GM12892 (cell line): ENCODE results near the gene APMAP.
"Not testable (repeated sequence)": the region's sequence is repeated elsewhere in the genome, so short reads cannot be mapped to it uniquely, and the experiment has no call there.

Experiments
- DNase-seq: peaks from one replicate; pipeline ENCODE4 v3.0.0; 2011; ENCODE audit not compliant: insufficient read length
- FAIRE-seq: peaks from 2 replicates; lab custom pipeline; 2011; peaks lifted over from hg19 to GRCh38; lab: Jason Lieb, UNC
- POLR2A ChIP-seq: IDR thresholded peaks from 2 replicates; pipeline ENCODE4 v1.6.1; 2011; ENCODE audit warnings: low read depth, low read length, control low read depth
- POLR2AphosphoS5 ChIP-seq: IDR thresholded peaks from 2 replicates; pipeline ENCODE4 v1.6.1; 2011; ENCODE audit warnings: low read depth, low read length, control low read depth
- TAF1 ChIP-seq: IDR thresholded peaks from 2 replicates; pipeline ENCODE4 v1.6.1; 2011; ENCODE audit warnings: low read depth, mild to moderate bottlenecking, control low read depth, low read length, borderline replicate concordance

APMAP gene

DNA sequence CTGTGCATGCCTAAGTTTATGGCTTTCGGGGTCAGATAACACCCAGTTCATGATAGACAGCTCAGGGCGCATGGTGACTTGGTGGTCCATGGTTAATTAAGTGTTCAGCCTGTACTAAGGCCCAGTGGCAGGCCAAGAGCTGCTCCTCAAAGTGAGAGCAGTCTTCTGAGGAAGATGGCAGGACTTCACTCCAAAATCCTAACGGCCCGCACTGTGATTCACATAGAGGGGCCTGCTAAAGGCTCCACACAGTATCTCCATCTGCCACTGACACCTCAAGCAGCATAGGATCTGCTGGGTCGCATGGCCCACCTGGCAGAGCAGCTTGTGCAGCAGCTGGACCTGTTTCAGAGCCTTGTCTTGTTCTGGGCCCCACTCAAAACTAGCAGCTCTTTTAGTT is 54.1 kb downstream of the APMAP start:
- TF ChIP-seq POLR2A = no peak
- no peak for TF ChIP-seq TAF1
- TF ChIP-seq POLR2AphosphoS5 = no peak
- FAIRE-seq = no peak
- DNase-seq = no peak

DNA sequence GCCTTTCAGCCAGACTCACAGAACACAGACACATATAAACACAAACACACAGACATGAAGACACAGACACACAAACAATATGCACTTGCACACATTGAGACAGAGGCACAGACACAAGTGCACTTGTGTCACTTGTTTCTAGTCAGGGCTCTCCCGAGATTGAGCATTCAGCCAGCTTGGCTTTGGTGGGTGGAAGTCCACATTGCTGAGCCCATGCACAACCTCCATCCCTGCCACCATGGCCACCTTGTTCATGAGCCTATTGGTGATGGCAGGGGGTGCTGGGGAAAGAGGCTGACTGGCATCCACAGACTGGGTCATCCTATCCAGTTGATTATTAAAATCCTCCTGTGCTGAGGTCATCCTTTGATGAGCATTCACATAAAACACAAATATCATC is 55.0 kb downstream of the APMAP start:
- no peak for TF ChIP-seq TAF1
- no peak for TF ChIP-seq POLR2A
- TF ChIP-seq POLR2AphosphoS5 = no peak
- no peak for DNase-seq
- FAIRE-seq = no peak

DNA sequence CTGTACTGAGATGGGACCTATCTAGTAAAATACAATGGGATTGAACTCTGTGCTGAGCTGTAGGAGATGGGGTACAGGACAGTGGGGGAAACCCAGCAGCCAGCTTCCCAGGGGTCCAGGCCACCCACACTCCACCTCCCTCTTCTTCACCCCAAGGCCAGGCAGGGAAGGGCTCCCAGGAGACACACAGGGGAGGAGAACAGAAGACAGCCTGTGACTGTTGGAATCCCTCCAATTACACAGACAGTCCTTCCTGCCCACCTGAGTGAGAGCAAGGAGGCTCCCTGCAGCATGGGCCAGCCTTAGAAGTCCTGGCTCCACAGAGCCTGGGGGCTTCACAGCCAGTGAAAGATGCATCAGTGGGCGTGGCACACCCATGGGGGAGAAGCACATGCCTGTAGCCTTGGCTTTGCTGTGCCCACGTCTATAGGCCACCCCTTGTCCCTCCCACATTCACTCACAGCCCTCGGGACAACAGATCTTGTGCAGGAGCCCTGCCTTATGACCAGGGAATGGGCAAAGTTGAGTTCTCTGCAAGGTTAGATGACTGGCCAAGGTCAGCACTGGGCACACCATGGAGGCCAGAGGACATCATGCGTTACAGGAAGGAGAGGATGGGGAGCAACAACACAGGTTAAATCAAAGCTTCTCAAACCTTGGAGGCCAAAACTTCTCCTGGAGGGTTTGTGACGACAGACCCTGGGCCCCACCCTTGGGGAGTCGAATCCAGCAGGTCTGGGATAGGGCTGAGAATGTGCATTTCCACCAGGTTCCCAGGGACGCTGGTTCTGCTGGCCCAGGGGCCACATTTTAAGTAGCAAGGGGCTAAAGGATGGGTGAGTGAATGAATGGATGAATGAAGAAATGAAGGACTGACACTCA is 55.8 kb downstream of the APMAP start:
- DNase-seq (no peak), FAIRE-seq (no peak)
- TF ChIP-seq POLR2AphosphoS5 = no peak
- no peak for TF ChIP-seq TAF1
- no peak for TF ChIP-seq POLR2A

DNA sequence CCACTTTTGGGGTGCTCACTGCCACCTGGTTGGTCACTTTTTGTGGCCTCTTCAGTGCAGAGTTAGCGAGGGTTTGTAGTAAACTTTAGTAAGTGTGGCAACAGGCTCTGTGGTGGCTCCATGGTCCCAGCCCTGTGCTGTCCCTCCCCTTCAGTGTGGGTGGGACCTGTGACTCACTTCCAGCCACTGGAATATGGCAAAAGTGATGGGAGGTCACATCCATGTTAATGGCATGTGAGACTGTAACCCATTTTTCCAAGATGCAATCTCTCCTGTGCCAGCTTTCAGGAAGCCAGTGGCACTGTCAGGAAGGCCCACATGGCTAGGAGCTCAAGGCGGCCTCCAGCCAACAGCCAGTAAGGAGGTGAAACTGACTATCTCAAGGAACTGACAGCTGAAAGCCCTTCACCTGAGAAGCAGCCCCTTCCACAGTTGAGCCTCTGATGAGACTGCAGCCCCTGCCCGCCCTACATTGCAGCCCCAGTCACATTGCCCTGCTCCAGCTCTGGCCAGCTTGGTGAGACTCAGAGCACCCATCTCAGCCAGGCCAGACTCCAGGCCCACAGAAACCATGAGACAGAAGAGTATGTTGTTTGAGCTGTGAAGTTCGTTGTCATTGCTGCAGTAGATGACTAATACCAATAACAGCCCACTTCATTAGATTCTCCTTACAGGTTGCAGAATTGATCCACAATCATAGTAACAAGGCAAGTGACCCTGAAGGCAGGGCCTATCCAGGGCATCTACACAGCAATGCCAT is 56.6 kb downstream of the APMAP start:
- FAIRE-seq (no peak), DNase-seq (no peak)
- TF ChIP-seq TAF1 (no peak), POLR2A (no peak), POLR2AphosphoS5 (no peak)

DNA sequence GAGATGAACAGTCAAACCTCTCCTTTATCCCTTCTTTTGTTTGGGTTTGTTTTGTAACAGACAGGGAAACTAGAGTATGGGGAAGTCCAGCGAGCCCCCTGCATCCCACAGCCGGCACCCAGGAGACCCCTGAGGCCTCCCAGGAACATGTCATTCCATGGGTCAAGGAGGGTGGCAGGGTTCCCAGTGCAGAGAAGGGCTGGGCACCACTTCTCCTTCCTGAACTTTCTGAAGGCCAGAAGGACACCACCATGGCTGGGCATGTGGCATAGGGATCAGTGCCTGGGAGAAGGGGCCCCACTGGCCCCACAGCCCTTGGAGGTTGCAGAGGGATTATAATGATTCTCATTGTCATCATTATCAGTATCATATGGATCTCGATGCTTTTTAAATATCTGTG is 57.4 kb downstream of the APMAP start:
- FAIRE-seq (no peak), DNase-seq (no peak)
- no peak for TF ChIP-seq POLR2AphosphoS5
- no peak for TF ChIP-seq TAF1
- no peak for TF ChIP-seq POLR2A

DNA sequence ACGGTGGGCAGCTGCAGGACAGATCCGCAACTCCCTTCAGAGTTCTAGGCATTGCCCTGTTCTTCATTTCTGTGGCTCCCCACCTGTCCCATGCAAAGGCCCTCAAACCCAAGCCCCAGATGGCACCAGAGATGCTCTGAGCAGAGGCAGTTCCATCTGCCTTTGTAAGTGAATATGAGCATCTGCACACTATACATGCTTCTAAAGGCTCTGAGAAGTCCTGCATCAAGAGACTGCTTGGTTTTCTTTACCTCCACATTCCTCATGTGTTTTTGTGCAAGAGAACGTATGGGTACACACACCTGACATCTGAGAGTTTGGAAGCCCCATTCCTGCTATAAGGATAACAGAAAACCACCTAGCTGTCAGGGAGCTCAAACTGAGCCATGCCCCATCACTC is 57.8 kb downstream of the APMAP start:
- DNase-seq (no peak), FAIRE-seq (no peak)
- TF ChIP-seq TAF1 = no peak
- TF ChIP-seq POLR2AphosphoS5 = no peak
- no peak for TF ChIP-seq POLR2A

DNA sequence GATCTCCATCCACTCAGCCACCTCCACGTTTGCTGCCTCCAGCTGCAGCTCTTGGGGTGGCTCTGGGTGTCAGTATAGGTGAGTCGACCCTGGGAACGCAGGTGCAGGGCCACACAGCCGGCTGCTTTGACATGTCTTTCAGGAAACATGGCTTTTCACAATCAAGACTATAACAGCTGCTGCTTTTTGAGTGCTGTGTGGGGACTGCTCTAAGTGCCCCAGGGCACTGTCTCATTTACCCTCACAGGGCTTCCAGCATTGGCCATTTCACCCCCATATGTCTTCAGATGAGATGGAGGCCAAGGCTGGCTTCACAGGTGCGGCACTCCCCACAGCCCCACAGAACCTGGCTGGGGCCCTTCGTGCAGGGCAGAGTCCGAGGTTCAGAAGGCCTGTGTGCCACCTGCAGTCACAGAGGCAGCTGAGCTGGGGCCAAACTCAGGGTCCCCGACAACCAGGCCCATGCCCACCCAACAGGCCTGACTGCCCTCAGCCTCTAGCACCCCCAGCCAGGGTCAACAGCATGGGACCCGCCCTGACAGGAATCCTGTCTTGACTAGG is 58.4 kb downstream of the APMAP start:
- FAIRE-seq = no peak
- DNase-seq = no peak
- TF ChIP-seq POLR2A = no peak
- TF ChIP-seq POLR2AphosphoS5 = no peak
- TF ChIP-seq TAF1 = no peak

DNA sequence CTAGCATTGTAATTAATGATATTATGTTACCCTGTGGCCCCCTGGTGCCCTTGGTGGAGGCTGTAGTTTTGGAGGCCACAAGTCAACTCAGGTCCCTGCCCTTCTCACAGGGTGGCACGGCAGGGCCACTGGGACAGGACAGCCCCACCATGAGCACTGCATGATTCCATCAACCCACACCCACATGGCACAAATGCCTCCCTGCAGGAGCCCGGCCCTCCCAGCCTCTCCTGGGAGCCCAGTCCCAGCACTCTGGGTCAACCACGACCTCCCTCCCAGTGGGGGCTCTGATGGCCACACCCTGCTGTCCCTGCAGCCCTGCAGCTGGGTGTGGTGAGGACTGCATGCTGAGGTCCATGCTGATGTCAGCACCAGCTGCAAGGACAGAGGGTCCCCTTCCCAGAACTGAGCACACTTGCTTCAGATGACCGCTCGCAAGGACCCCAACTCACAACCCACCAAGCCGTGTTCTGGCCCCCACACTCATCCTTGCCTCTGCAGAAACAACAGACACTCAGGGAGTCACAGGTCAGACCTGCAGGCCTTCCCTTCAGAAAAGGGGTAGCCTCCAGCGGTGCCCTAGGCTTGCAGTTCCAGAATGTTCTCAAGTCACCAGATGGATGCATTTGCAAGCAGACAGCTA is 59.2 kb downstream of the APMAP start:
- FAIRE-seq (no peak), DNase-seq (no peak)
- TF ChIP-seq POLR2AphosphoS5 (no peak), POLR2A (no peak), TAF1 (no peak)

DNA sequence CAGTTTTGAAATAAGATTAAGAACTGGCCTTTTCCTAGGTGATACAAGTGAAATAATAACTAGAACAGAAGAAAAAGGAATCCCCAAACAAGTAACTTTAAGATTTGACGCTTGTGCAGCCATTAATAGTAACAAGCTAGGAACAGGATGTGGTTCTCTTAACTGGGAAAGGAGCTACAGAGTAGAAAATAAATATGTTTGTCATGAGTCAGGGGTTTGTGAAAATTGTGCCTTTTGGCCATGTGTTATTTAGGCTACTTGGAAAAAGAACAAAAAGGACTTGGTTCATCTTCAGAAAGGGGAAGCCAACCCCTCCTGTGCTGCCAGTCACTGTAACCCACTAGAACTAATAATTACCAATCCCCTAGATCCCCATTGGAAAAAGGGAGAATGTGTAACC is 60.7 kb downstream of the APMAP start:
- not testable (repeated sequence) for FAIRE-seq, DNase-seq

DNA sequence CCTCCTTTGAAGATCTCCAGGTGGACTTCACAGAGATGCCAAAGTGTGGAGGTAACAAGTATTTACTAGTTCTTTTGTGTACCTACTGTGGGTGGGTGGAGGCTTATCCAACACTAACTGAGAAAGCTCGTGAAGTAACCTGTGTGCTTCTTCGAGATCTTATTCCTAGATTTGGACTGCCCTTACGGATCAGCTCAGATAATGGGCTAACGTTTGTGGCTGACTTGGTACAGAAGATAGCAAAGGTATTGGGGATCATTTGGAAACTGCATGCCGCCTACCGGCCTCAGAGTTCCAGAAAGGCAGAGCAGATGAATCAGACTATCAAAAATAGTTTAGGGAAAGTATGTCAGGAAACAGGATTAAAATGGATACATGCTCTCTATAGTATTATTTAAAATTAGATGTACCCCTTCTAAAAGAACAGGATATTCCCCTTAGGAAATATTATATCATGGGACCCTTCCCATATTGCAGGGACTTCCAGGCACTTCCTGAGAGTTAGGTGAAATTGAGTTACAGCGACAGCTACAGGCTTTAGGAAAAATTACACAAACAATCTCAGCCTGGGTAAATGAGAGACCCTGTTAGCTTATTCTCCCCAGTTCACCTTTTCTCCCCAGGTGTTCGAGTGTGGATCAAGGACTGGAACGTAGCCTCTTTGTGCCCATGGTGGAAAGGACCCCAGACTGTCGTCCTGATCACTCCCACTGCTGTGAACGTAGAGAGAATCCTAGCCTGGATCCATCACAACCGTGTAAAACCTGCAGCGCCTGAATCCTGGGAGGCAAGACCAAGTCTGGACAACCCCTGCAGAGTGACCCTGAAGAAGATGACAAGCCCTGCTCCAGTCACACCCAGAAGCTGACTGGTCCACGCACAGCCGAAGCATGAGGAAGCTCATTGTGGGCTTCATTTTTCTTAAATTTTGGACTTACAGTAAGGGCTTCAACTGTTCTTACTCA is 61.5 kb downstream of the APMAP start:
- not testable (repeated sequence) for FAIRE-seq, DNase-seq

DNA sequence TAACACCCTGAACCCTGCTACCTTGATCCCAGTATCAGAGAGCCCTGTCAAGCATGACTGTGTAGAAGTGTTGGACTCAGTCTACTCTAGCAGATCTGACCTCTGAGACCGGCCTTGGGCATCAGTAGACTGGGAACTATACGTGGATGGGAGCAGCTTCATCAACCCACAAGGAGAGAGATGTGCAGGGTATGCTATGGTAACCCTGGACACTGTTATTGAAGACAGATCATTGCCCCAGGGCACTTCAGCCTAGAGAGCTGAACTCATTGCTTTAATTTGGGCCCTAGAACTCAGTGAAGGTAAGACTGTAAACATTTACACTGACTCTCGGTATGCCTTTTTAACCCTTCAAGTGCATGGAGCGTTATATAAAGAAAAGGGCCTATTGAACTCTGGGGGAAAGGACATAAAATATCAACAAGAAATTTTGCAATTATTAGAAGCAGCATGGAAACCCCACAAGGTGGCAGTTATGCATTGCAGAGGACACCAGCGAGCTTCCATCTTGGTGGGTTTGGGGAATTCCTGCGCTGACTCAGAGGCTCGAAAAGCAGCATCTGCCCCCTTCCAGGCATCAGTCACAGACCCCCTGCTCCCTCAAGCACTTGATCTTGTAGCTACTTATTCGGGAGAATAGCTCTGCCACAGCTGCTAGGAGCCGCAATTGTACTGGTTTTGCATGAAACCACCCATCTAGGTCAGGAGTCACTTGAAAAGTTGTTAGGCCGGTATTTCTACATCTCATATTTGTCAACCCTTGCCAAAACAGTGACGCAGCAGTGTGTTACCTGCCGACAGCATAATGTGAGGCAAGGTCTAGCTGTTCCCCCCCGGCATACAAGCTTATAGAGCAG is 62.5 kb downstream of the APMAP start:
- not testable (repeated sequence) for FAIRE-seq, DNase-seq

DNA sequence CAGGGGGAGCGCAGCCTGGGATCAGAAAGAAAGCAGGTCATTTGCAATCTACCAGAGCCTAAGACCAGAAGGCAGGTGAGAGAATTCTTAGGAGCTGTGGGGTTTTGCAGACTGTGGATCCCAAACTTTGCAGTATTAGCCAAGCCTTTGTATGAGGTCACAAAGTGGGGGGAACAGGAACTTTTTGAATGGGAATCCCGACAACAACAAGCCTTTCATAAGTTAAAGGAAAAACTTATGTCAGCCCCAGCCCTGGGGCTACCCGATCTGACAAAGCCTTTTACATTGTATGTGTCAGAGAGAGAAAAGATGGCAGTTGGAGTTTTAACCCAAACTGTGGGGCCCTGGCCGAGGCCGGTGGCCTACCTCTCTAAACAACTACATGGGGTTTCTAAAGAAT is 63.3 kb downstream of the APMAP start:
- FAIRE-seq, DNase-seq: not testable (repeated sequence)

DNA sequence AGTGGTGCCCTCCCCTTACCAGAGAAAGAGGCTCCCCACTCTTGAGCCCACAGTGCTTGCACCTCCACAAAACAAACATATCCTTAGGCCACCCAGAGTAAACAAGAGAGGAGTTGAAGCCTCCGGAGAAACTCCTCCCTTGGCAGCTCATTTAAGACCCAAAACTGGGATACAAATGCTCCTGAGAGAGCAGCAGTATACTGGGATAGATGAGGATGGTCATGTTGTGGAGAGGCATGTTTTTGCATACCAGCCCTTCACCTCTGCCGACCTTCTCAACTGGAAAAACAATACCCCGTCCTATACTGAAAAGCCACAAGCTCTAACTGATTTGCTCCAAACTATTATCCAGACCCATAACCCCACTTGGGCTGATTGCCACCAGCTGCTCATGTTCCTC is 71.8 kb downstream of the APMAP start:
- FAIRE-seq, DNase-seq: not testable (repeated sequence)

DNA sequence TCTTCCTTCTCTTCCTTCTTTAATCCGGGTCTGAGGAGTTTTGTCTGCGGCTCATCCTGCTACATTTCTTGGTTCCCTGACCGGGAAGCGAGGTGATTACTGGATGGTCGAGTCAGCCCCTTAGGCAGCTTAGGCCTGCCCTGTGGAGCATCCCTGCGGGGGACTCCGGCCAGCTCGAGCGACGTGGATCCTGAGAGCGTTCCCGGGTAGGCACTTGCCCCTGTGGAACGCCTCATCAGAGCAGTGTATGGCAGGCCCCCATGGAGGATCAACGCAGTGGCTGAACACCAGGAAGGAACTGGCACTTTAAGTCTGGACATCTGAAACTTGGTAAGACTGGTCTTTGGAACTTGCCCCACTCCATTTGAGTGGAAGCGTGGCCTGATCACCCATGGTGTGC is 72.9 kb downstream of the APMAP start:
- not testable (repeated sequence) for FAIRE-seq, DNase-seq
